Fibroblast of lung (primary cell): ENCODE measurements around the gene CREM.

Experiments
- CTCF ChIP-seq, 2 donors: IDR thresholded peaks in 1 of 2; conservative IDR thresholded peaks in 1 of 2; 1 replicate in 1 of 2; 2 replicates in 1 of 2; pipeline ENCODE4 v1.5.1; 2011 to 2012; ENCODE audit warnings: low read length in 2 of 2, control low read depth in 1 of 2, inconsistent platforms in 1 of 2, low read depth in 1 of 2, mild to moderate bottlenecking in 1 of 2
- EZH2 ChIP-seq: IDR thresholded peaks from 2 replicates; pipeline ENCODE4 v1.5.1; 2012; ENCODE audit warnings: low read length, control low read depth, mild to moderate bottlenecking; ENCODE audit errors: missing control alignments

GRCh38 chr10:35217455-35217854 is 90.8 kb downstream of the CREM start:
- no peak for TF ChIP-seq CTCF (conservative IDR thresholded peaks at IDR 0.05 in 1 of 2, IDR thresholded peaks at IDR 0.05 in 1 of 2; ENCODE audit: low read depth in 1 of 2, low read length in 2 of 2)
- no peak for TF ChIP-seq EZH2
